Epithelial cell of prostate (primary cell): ENCODE measurements around the gene KLHDC8A.

ENCODE experiments used
- DNase-seq: peaks from one replicate; pipeline ENCODE4 v3.0.0-alpha.2; 2011; ENCODE audit warnings: low read depth, low spot score
- H3K27ac ChIP-seq: fragments of 450-650 bp; 2 replicates; pipeline ENCODE4 v1.5.1; 2017; ENCODE audit warnings: mild to moderate bottlenecking

KLHDC8A gene

GRCh38 chr1:205346956-205347574 lies 9.7 kb downstream of the KLHDC8A start:
- no peak for DNase-seq
- H3K27ac ChIP-seq: no peak overlapping the region

GRCh38 chr1:205345761-205346160 lies 11.0 kb downstream of the KLHDC8A start:
- H3K27ac ChIP-seq: no peak overlapping the region
- no peak for DNase-seq

- no peak for DNase-seq
- no peak overlapping the region for H3K27ac ChIP-seq
Observed at GRCh38 chr1:205344066-205344928, 12.4 kb downstream of the KLHDC8A start.

DNA sequence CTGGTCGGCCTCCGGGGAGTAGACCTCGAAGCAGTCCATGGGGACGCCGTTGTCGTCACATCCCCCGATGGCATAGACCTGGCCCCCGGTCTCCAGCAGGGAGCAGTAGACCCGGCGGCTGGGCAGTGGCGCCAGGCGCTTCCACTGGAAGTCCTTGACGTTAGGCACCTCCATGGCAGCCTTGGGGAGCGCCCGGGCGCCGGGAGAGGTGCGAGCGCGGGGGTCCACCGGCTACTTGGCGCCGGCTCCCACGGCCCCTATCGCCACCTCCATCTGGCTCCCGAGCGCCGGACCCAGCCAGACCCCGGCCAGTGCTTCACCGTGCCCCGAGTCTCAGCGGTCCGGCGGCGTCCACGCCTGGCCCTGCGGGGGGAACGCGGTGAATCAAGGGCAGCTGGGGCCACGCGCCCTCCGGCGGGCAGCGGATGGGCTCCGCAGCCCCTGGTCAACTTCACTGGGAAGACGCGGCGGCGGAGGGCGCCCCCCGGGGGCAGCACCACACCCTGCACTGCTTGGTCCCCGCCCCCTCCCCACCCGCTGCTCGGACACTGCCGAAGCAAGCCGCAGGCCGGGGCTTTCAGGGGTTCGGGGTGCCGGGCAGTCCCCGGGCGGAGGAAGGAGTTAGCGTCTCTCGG lies 13.2 kb downstream of the KLHDC8A start:
- no peak for DNase-seq
- no peak overlapping the region for H3K27ac ChIP-seq

DNA sequence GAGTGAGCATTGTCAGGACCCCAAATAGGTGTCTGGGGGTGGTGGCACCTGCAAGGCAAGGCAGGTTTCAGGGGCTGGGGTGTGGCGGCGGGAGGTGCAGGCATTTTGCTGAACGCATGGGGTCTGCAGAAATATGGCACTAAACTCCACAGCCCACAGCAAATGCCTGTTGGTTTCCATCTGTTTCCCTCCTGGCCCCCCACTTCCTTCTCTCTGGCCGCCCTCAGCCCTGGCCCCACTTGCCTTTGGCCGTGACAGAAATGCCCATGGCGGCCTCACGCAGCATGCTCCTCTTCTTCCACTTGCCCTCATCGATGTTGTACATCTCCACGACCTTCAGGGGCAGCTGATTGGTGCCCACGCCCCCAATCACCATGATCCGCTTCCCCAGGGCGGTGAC lies 13.7 kb downstream of the KLHDC8A start:
- DNase-seq: no peak
- no peak overlapping the region for H3K27ac ChIP-seq

DNA sequence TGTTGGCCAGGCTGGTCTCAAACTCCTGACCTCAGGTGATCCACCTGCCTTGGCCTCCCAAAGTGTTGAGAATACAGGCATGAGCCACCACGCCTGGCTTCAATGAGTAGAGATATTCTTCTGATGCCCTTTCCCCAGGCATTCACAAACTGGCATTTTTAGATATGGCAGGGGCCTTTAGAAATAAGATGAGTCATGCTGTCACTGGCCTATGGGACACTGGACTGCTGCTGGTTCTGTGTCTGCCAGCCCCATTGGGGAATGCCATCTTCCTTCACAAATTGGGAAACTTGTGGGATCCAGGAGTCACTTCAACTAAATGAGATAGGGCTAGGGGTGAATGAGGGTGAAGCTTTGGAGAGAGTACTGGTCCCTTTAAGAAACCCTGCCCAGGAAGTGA lies 16.0 kb downstream of the KLHDC8A start:
- no peak for DNase-seq
- peak overlapping the region; percentile 25 for H3K27ac ChIP-seq

GRCh38 chr1:205339717-205340116 lies 17.0 kb downstream of the KLHDC8A start:
- no peak overlapping the region for H3K27ac ChIP-seq
- DNase-seq: no peak

GRCh38 chr1:205339197-205339702 lies 17.5 kb downstream of the KLHDC8A start:
- H3K27ac ChIP-seq: no peak overlapping the region
- no peak for DNase-seq

DNA sequence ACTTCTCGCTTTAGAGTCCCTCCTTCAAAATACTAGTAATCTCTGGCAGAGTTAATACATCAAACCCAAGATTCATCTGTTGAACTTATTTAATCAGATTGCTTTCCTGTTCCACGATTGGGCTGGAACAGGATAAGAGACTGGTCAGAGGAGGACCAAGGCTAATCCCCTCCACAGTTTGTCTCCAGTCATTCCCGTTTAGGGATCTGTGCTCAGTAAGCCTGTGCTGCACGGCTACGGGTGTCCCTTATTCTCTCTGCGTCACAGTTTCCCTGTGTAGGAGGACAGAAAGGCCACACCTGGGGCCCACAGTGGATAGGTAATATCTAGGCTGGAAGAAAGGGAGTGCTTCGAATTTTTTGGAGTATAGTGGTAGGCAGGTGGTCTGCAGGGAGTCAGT lies 18.7 kb downstream of the KLHDC8A start:
- no peak for DNase-seq
- no peak overlapping the region for H3K27ac ChIP-seq

DNA sequence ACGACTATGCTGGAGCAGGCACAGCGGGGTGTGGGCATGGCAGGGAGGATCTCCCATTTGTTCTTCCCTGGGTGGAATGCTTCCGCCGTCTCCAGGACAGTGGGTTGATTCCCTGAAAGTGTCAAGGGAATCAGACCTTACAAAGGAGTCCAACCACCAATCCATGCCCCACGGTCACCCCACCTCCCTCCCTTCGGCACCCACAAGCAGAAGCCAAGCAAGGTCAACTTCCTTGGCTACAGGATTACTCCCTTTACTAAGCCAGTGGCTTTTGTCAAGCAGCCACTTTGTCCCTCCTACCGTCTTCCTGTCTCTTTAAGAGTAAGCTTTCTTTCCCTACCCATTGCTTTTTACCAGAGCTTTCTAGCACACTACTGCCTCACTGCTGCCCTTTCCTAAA lies 19.2 kb downstream of the KLHDC8A start:
- H3K27ac ChIP-seq: no peak overlapping the region
- DNase-seq: no peak

- H3K27ac ChIP-seq: no peak overlapping the region
- no peak for DNase-seq
Observed at GRCh38 chr1:205335692-205336091, 21.0 kb downstream of the KLHDC8A start.

GRCh38 chr1:205332015-205332791 lies 24.5 kb downstream of the KLHDC8A start:
- H3K27ac ChIP-seq: no peak overlapping the region
- DNase-seq: no peak

- no peak overlapping the region for H3K27ac ChIP-seq
- DNase-seq: no peak
Observed at GRCh38 chr1:205330150-205330549, 26.6 kb downstream of the KLHDC8A start.

GRCh38 chr1:205329719-205330118 lies 27.0 kb downstream of the KLHDC8A start:
- H3K27ac ChIP-seq: no peak overlapping the region
- DNase-seq: no peak

GRCh38 chr1:205328476-205328875 lies 28.2 kb downstream of the KLHDC8A start:
- no peak overlapping the region for H3K27ac ChIP-seq
- DNase-seq: no peak

DNA sequence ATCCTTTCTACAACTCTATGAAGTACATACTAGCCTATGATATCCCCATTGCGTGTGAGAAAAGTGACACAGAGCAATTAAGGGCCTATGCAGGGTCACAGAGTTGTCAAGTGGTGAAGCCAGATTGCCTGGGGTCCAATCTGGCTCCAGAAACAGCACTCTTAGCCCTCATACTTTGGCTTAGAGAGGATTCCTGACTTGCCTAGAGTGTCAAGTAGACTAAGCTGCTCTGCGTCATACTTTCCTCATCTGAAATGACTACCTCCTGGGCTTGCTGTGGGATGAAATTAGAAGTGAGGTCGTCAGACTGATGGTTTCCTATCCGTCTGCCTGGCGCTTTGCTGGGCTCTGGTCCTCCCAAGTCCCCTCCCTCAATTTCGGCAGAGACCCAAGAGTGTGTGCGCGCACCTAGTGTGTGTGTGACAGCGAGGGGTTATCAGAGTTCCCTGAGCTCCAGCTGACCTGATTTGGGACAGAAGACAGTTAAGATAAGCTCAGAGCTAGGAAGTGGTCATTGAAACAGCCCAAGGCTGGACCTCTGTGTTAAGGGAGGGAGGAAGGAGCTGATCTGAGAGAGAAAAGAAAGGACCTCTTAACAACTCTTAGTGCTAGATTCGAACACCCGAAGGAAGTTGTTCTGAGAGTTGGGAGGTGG lies 29.8 kb downstream of the KLHDC8A start:
- H3K27ac ChIP-seq: no peak overlapping the region
- DNase-seq: no peak

DNA sequence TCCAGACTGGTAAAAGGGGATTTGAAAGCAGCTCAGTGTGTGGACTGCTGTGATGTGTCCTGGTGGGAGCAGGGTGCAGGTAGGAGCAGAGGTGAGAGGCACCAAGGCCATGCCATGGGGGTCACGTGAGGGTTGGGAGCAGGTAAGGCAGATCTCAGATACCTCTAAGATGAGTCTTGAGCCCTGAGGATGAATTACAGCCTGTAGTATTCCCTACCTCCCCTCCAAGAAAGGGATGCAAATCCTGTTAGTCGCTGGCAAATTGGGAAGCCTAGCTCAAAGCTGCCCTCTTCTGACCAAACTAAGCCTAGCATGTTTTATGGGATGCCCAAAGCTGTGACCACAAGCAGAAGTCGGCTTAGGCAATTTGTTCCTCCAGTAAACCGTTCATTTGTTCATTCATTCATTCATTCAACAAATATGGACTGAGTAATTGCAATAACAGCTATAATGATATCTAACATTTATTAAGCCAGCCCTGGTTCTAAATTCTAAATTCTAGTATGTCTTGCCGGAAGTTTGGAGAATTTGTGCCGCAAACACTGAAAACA lies 31.3 kb downstream of the KLHDC8A start:
- H3K27ac ChIP-seq: no peak overlapping the region
- DNase-seq: no peak

DNA sequence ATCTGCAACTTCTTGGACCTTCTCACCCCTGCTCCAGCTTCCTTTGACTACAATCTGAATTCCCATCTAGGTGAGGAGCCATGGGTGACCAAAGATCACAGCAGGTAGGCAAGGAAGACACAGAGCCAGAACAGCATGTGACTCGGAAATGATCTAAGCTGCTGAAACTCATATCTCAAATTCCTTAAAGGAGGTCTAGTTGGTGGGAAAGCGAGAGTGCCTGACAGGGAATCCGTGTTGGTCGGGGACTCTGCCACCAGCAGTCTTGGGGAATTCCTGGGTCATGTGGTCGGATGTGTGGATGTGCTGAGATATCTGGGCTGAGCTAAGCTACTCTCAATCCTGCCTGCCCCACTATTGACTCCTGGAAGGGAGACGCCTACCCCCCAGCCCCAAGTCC lies 31.9 kb downstream of the KLHDC8A start:
- no peak for DNase-seq
- H3K27ac ChIP-seq: no peak overlapping the region

DNA sequence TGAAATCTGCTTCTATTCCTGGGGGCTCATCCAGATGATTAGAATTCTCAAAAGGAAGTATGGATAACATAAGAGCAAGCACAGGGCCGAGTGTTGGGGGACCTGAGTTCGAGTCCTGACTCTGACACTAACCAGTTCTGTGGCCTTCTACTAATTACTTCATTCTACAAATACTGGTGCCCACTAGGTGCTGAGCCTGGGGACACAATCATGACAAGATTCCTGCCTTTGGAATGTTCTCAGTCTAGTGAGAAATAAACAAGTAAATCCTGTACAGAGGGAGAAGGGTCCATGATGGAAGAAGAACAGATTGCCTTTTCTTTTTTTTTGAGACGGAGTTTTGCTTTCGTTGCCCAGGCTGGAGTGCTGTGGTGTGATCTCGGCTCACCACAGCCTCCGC lies 32.9 kb downstream of the KLHDC8A start:
- H3K27ac ChIP-seq: no peak overlapping the region

DNA sequence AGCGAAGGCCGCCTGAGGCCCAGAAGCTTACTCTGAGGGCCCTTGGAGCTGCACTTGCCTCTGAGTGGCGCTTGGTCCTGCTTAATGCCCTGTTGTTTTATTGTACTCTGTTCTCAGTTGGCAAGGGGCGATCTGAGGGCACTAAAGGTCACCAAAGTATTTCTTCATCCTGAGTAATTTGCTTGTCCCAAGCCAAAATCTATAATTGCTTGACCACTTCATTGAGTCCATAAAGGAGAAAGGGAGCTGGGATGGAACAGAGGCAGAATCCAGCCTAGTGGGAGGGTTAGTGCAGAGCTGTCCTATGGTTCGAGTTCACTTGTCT lies 34.8 kb downstream of the KLHDC8A start:
- no peak overlapping the region for H3K27ac ChIP-seq
- no peak for DNase-seq

More for the DNA sequence above, 32.9 kb downstream of the KLHDC8A start:
- no peak for DNase-seq
